ENCODE measurements around the gene CCDC47.

The CCDC47 gene

DNA sequence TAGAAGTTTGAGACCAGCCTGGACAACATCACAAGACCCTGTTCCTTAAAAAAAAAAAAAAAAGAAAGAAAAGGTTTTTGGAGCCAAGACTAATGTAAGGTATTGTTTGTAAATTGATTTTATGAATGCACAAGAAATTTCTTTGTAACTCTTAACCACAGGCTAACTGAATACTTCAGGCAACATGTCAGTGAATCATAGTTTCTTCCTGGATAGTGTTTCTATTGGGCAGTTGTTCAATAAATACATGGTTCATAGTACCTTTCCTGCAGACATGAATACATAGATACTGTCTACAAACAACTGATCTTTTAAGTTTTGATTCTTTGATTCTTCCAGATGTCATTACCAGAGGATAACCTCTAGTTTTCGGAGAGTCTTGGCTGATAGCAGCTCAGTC is 12.2 kb upstream of the CCDC47 start:
- no peak overlapping the region for H3K4me3 ChIP-seq (ENCODE audit: insufficient read depth, low read length, poor library complexity, severe bottlenecking)

DNA sequence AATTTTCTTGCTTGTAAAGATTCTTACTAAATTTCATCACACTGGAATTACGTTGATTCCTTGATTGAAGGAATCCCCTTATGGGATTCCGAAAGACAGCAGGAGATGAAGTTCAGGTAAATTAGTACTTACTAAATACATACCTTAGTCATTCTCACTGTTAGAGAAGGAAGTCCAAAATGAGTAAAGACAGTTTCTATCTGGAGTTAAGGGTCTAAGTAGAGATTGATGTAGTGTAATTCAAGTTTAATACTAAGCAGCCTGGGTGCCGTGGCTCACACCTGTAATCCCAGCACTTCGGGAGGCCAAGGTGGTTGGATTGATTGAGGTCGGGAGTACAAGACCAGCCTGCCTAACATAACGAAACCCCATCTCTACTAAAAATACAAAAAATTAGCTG is 10.1 kb upstream of the CCDC47 start:
- H3K9me2 ChIP-seq (replicated peaks; ENCODE audit: insufficient read depth, low read length), result no peaks in the 10 kb centered on the region

More for the DNA sequence above, 12.2 kb upstream of the CCDC47 start:
- Histone ChIP-seq H3K27me3 (ENCODE audit: low read length) (no peaks in the 10 kb centered on the region), H3K9ac (ENCODE audit: low read length) (no peak overlapping the region), H3K36me3 (ENCODE audit: low read length) (peaks cover 17% of the 10 kb centered on the region; the same call in 1 of the 2 replicates), H3K4me2 (ENCODE audit: low read depth, low read length, poor library complexity, severe bottlenecking) (no peak overlapping the region), H3F3A (ENCODE audit: insufficient read depth) (no peaks in the 10 kb centered on the region), H3K27ac (ENCODE audit: low read depth, low read length) (no peak overlapping the region), H2AFZ (ENCODE audit: low read depth, low read length, severe bottlenecking) (no peak overlapping the region), H3K79me2 (ENCODE audit: insufficient read depth, low read length) (peaks cover 90% of the 10 kb centered on the region), H3K9me3 (ENCODE audit: insufficient read depth, low read length) (no peaks in the 10 kb centered on the region), H4K20me1 (ENCODE audit: low read depth, low read length) (peaks cover 20% of the 10 kb centered on the region), H3K9me2 (replicated peaks; ENCODE audit: insufficient read depth, low read length) (no peaks in the 10 kb centered on the region)
- TF ChIP-seq, protein P1, sequence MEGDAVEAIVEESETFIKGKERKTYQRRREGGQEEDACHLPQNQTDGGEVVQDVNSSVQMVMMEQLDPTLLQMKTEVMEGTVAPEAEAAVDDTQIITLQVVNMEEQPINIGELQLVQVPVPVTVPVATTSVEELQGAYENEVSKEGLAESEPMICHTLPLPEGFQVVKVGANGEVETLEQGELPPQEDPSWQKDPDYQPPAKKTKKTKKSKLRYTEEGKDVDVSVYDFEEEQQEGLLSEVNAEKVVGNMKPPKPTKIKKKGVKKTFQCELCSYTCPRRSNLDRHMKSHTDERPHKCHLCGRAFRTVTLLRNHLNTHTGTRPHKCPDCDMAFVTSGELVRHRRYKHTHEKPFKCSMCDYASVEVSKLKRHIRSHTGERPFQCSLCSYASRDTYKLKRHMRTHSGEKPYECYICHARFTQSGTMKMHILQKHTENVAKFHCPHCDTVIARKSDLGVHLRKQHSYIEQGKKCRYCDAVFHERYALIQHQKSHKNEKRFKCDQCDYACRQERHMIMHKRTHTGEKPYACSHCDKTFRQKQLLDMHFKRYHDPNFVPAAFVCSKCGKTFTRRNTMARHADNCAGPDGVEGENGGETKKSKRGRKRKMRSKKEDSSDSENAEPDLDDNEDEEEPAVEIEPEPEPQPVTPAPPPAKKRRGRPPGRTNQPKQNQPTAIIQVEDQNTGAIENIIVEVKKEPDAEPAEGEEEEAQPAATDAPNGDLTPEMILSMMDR (IDR thresholded peaks at IDR 0.05; ENCODE audit: insufficient read depth, low read length, poor library complexity, severe bottlenecking), result no peak
- TF ChIP-seq EZH2phosphoT487 (conservative IDR thresholded peaks at IDR 0.05; ENCODE audit: low read length), result no peak

DNA sequence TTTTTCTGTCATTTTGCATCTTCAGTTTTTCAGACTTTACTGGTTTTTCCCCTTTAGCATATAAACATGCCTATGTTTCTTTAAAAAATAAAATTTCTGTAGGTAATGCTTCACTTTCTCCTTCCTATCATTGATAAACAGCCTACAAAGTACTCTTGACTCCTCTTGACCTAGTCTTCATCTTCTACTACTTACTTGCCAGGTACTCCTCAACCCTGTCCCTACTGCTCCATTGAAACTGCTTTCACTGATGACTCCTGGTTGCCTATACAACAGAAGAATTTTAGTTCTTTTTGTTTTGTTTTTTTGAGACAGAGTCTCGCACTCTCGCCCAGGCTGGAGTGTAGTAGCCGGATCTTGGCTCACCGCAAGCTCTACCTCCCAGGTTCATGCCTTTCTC is 7.5 kb upstream of the CCDC47 start:
- Histone ChIP-seq H2AFZ (ENCODE audit: low read depth, low read length, severe bottlenecking) (no peak overlapping the region), H3K9me3 (ENCODE audit: insufficient read depth, low read length) (no peaks in the 10 kb centered on the region), H3K9ac (ENCODE audit: low read length) (no peak overlapping the region), H3K27me3 (ENCODE audit: low read length) (no peaks in the 10 kb centered on the region), H3F3A (ENCODE audit: insufficient read depth) (0 out of 2 replicates have a peak, but pooled peaks cover 3% of the 10 kb centered on the region), H3K4me3 (ENCODE audit: insufficient read depth, low read length, poor library complexity, severe bottlenecking) (no peak overlapping the region), H3K9me2 (replicated peaks; ENCODE audit: insufficient read depth, low read length) (no peaks in the 10 kb centered on the region), H3K36me3 (ENCODE audit: low read length) (peaks cover 7% of the 10 kb centered on the region), H3K79me2 (ENCODE audit: insufficient read depth, low read length) (peaks cover 98% of the 10 kb centered on the region), H3K27ac (ENCODE audit: low read depth, low read length) (no peak overlapping the region), H3K4me2 (ENCODE audit: low read depth, low read length, poor library complexity, severe bottlenecking) (no peak overlapping the region), H4K20me1 (ENCODE audit: low read depth, low read length) (peaks cover 24% of the 10 kb centered on the region)
- TF ChIP-seq EZH2phosphoT487 (conservative IDR thresholded peaks at IDR 0.05; ENCODE audit: low read length), result no peak
- TF ChIP-seq, protein P1 (IDR thresholded peaks at IDR 0.05; ENCODE audit: insufficient read depth, low read length, poor library complexity, severe bottlenecking), result no peak

More for the DNA sequence above, 10.1 kb upstream of the CCDC47 start:
- Histone ChIP-seq H3K4me2 (ENCODE audit: low read depth, low read length, poor library complexity, severe bottlenecking) (no peak overlapping the region), H3K9me3 (ENCODE audit: insufficient read depth, low read length) (no peaks in the 10 kb centered on the region), H2AFZ (ENCODE audit: low read depth, low read length, severe bottlenecking) (no peak overlapping the region), H3K36me3 (ENCODE audit: low read length) (peaks cover 12% of the 10 kb centered on the region; the same call in 1 of the 2 replicates), H3F3A (ENCODE audit: insufficient read depth) (0 out of 2 replicates have a peak, but pooled peaks cover 3% of the 10 kb centered on the region), H4K20me1 (ENCODE audit: low read depth, low read length) (peaks cover 20% of the 10 kb centered on the region; the same call in 1 of the 2 replicates), H3K79me2 (ENCODE audit: insufficient read depth, low read length) (peaks cover 92% of the 10 kb centered on the region), H3K4me3 (ENCODE audit: insufficient read depth, low read length, poor library complexity, severe bottlenecking) (no peak overlapping the region), H3K27ac (ENCODE audit: low read depth, low read length) (no peak overlapping the region), H3K9ac (ENCODE audit: low read length) (no peak overlapping the region), H3K27me3 (ENCODE audit: low read length) (no peaks in the 10 kb centered on the region)
- TF ChIP-seq, protein P1 (IDR thresholded peaks at IDR 0.05; ENCODE audit: insufficient read depth, low read length, poor library complexity, severe bottlenecking), result no peak
- TF ChIP-seq EZH2phosphoT487 (conservative IDR thresholded peaks at IDR 0.05; ENCODE audit: low read length), result no peak
